Fibroblast of lung (primary cell): ENCODE data around the gene PALS2.

Experiments used
- EZH2 ChIP-seq: IDR thresholded peaks from 2 replicates; pipeline ENCODE4 v1.5.1; 2012; ENCODE audit warnings: low read length, control low read depth, mild to moderate bottlenecking; ENCODE audit errors: missing control alignments
- TF ChIP-seq, protein P1 (sequence below), 2 donors: IDR thresholded peaks in 1 of 2; conservative IDR thresholded peaks in 1 of 2; 1 replicate in 1 of 2; 2 replicates in 1 of 2; pipeline ENCODE4 v1.5.1; 2011 to 2012; ENCODE audit warnings: low read length in 2 of 2, control low read depth in 1 of 2, inconsistent platforms in 1 of 2, low read depth in 1 of 2, mild to moderate bottlenecking in 1 of 2

DNA sequence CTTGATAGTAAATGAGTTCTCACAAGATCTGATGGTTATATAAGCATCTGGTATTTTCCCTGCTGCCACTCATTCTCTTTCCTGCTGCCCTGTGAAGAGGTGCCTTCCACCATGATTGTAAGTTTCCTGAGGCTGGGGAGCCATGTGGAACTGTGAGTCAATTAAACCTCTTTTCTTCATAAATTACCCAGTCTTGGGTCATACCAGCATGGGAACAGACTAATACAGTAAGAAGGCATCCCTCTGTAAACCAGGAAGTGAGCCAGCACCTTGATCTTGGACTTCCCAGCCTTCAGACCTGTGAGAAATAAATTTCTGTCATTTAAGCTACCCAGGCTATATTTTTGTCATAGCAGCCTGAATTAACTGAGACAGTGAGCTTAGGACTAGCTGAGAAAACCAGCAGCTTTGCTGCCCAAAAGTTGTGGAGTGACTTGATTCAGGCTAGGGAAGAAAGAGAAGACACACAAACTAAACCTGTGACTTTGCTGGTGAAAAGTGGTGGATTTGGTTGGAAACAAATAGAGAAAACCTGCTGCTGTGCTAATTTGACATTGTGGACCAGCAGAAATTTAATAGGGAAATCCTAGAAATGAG, 29.7 kb downstream of the PALS2 start:
- TF ChIP-seq, protein P1, sequence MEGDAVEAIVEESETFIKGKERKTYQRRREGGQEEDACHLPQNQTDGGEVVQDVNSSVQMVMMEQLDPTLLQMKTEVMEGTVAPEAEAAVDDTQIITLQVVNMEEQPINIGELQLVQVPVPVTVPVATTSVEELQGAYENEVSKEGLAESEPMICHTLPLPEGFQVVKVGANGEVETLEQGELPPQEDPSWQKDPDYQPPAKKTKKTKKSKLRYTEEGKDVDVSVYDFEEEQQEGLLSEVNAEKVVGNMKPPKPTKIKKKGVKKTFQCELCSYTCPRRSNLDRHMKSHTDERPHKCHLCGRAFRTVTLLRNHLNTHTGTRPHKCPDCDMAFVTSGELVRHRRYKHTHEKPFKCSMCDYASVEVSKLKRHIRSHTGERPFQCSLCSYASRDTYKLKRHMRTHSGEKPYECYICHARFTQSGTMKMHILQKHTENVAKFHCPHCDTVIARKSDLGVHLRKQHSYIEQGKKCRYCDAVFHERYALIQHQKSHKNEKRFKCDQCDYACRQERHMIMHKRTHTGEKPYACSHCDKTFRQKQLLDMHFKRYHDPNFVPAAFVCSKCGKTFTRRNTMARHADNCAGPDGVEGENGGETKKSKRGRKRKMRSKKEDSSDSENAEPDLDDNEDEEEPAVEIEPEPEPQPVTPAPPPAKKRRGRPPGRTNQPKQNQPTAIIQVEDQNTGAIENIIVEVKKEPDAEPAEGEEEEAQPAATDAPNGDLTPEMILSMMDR (conservative IDR thresholded peaks at IDR 0.05 in 1 of 2, IDR thresholded peaks at IDR 0.05 in 1 of 2; ENCODE audit: low read depth in 1 of 2, low read length in 2 of 2) = no peak
- TF ChIP-seq EZH2 = no peak
